ENCODE data around the gene VPS37C. TPM values are rescaled to one million over a fixed set of nuclear protein-coding genes. Genes with fewer than 3 reads are reported as not detected.
A peak's percentile ranks its signal among the peaks of the same experiment; 100 is the strongest.
"Not testable (repeated sequence)": the region's sequence is repeated elsewhere in the genome, so short reads cannot be mapped to it uniquely, and the experiment has no call there.

Gene VPS37C
- total and polyA plus RNA-seq, 10 donors: 6.1 to 32.3 (median 20.5) TPM

- peaks cover 0 to 35% (median 12%) of the 10 kb centered on the region in 6 donors for H3K4me1 ChIP-seq
- H3K9me3 ChIP-seq: no peaks in the 10 kb centered on the region
- TF ChIP-seq POLR2AphosphoS5 (IDR thresholded peaks at IDR 0.05) (no peak), CTCF (IDR thresholded peaks at IDR 0.05 in 8 of 11, conservative IDR thresholded peaks at IDR 0.05 in 3 of 11) (no peak), POLR2A (IDR thresholded peaks at IDR 0.05) (no peak)
- DNase-seq: peak; percentile 46
- intact Hi-C loops (cut with DNase I; ENCODE audit: low total_unique reads): no loop called here
- peak overlapping the region in 1 of 8 donors; percentile 68 for H3K4me3 ChIP-seq
- H3K36me3 ChIP-seq: peaks cover 0 to 10% (median 0%) of the 10 kb centered on the region in 6 donors
- no peaks in the 10 kb centered on the region for H3K27me3 ChIP-seq (replicated peaks in 1 of 7)
- WGBS, 5 donors: 85 to 96% (median 92%) methylated on average over 5 to 7 of the region's 7 CpGs
- H3K27ac ChIP-seq: peak overlapping the region in 3 of 8 donors; percentile 10 to 89 (median 18)
Observed at GRCh38 chr11:61104963-61105362, 56.3 kb downstream of the VPS37C start.

- peak overlapping the region in 3 of 8 donors; percentile 38 to 68 (median 38) for H3K4me3 ChIP-seq
- H3K9me3 ChIP-seq: no peaks in the 10 kb centered on the region
- H3K27ac ChIP-seq: peak overlapping the region in 4 of 8 donors; percentile 80 to 89 (median 82)
- intact Hi-C loops (cut with DNase I; ENCODE audit: low total_unique reads): no loop called here
- H3K36me3 ChIP-seq: peaks cover 0 to 10% (median 0%) of the 10 kb centered on the region in 6 donors
- 72 to 89% (median 79%) methylated on average over 3 of the region's 3 CpGs for WGBS, 5 donors
- peaks cover 0 to 38% (median 12%) of the 10 kb centered on the region in 6 donors for H3K4me1 ChIP-seq
- TF ChIP-seq POLR2AphosphoS5 (IDR thresholded peaks at IDR 0.05): no peak
- peak; percentile 48 for DNase-seq
- no peaks in the 10 kb centered on the region for H3K27me3 ChIP-seq (replicated peaks in 1 of 7)
Observed at GRCh38 chr11:61103851-61104423, 57.3 kb downstream of the VPS37C start.

DNA sequence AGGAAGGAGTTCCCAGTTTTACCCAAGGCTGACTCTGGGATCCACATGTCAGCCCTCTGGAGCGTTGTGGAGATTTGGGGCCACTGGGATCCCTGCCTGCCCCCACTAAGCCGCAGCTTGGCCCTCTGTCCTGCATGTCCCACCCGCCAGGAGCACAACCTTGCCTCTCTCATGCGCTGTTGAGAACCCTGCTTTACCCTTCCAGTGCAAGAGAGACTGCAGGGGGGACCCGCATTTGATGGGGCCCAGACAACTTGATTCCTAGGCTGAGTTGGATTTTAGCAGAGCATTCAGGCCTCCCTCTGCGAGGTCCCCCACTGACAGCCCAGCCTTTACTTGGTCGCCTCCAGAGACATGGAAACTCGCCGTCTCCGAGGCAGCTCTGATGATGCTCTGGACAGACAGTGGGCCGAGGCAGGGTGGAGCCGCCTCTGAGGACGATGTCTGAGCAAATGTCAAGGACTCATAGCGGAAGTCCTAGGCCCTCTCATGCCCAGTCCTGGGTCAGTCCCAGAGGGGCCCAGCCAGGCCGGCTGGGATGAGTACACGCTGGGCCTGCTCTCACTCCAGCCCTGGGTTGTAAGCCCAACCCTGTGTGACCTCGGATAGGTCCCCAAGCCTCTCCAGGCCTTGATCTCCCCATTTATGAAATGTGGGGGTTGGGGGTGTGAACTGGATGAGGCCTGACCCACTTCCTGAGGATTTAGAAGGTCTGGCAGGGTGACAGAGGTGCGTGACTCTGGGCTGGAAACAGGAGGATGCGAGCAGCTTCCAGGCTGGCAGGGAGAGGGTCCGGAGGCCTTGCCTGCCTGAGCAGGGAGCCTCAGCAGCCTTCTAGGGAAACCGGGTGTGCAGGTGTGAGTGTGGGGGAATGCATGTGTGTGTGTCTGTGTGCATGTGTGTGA, 58.3 kb downstream of the VPS37C start:
- Histone ChIP-seq H3K9me3 (no peaks in the 10 kb centered on the region), H3K27me3 (replicated peaks in 1 of 7) (no peaks in the 10 kb centered on the region), H3K36me3 (no peaks in the 10 kb centered on the region), H3K27ac (peak overlapping the region; percentile 61 to 89 (median 75)), H3K4me1 (peaks cover 0 to 48% (median 18%) of the 10 kb centered on the region in 6 donors), H3K4me3 (peak overlapping the region; percentile 6 to 68 (median 30))
- WGBS, 5 donors: 67 to 74% (median 70%) methylated on average over 15 to 21 of the region's 21 CpGs
- DNase-seq: peak; percentile 74
- intact Hi-C loops (cut with DNase I; ENCODE audit: low total_unique reads): no loop called here
- TF ChIP-seq POLR2A (IDR thresholded peaks at IDR 0.05): no peak
- TF ChIP-seq POLR2AphosphoS5 (IDR thresholded peaks at IDR 0.05): peak in 2 of 3 donors; percentile 20 to 24

DNA sequence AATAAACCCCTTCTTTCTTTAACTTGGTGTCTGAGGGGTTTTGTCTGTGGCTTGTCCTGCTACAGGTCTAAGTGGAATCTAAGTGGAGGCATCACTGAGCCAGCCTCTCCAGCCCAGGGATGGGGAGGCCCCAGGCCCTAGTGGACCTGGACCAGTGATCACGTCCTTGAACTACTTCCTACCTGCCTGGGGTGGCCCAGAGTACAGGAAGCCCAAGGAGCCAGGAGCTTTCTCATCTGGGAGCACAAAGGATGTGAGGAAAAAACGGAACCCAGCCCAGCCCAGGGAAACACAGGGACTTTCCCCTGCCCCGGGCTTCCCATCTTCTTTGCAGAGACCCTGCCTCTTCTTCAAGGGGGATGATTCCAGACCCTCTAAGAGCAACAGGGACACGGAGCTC, 62.4 kb downstream of the VPS37C start:
- H3K4me3 ChIP-seq: no peak overlapping the region
- WGBS, 5 donors: 56 to 79% (median 70%) methylated on average over 4 of the region's 4 CpGs
- TF ChIP-seq POLR2A (IDR thresholded peaks at IDR 0.05) (no peak), CTCF (IDR thresholded peaks at IDR 0.05 in 8 of 11, conservative IDR thresholded peaks at IDR 0.05 in 3 of 11) (no peak), POLR2AphosphoS5 (IDR thresholded peaks at IDR 0.05) (no peak)
- no peaks in the 10 kb centered on the region for H3K9me3 ChIP-seq
- H3K36me3 ChIP-seq: no peaks in the 10 kb centered on the region
- H3K27me3 ChIP-seq (replicated peaks in 1 of 7): no peaks in the 10 kb centered on the region
- DNase-seq: no peak
- H3K27ac ChIP-seq: peak overlapping the region in 5 of 8 donors; percentile 44 to 63 (median 51)
- intact Hi-C loops (cut with DNase I; ENCODE audit: low total_unique reads): no loop called here
- H3K4me1 ChIP-seq: peaks cover 0 to 53% (median 26%) of the 10 kb centered on the region in 6 donors

DNA sequence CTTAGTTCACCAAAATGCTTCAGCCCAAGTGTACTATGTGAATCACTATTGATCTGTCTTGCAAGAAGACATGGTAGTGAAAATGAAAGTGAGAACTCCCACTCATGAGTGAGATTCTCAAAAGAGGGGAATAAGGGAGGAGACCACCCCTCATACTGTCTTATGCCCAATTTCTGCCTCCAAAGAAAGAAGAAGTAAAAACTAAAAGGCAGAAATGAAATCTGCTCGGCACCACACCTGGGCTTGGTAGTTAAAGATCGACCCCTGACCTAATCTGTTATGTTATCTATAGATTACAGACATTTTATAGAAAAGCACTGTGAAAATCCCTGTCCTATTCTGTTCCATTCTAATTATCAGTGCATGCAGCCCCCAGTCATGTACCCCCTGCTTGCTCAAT, 63.0 kb downstream of the VPS37C start:
- intact Hi-C loops (cut with DNase I; ENCODE audit: low total_unique reads): not testable (repeated sequence)

More for the DNA sequence above, 63.0 kb downstream of the VPS37C start:
- H3K27me3 ChIP-seq (replicated peaks in 1 of 7); H3K9me3 ChIP-seq; DNase-seq; H3K36me3 ChIP-seq; H3K4me3 ChIP-seq: not testable (repeated sequence)
- H3K4me1 ChIP-seq: peaks cover 0 to 55% (median 29%) of the 10 kb centered on the region in 6 donors
- 33 to 81% (median 44%) methylated on average over 2 of the region's 2 CpGs for WGBS, 5 donors
- peak overlapping the region in 5 of 8 donors; percentile 44 to 63 (median 51) for H3K27ac ChIP-seq
